Activated effector memory CD4-positive, alpha-beta T cell treated with anti-CD3 and anti-CD28 coated beads, Interleukin-2, amount 50 U/mL, for 16 hours (primary cell): ENCODE measurements around the gene SRD5A3.

Source experiments
- DNase-seq: peaks from one replicate; pipeline ENCODE4 v3.0.0-alpha.2; 2020

Gene SRD5A3

GRCh38 chr4:55378617-55379467, 32.8 kb downstream of the SRD5A3 start:
- DNase-seq: no peak

DNA sequence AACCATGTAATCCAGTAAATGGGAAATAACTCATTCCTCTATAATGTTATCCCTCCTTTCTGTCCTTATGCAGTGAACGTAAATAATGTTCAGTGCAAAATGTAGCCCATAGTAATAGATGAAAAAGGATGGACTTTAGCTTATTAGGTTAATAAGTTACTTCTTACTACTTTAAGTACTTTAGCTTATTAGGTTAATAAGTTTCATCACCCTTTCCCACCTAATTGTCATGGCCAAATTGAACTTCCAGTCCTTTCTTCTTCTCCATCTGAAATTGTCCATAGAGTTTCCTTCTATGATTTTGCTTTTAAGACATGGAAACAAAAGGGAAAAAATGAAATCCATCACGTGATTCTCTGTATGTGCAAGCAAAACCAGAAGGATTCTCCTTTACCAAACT, 34.5 kb downstream of the SRD5A3 start:
- DNase-seq: no peak

- no peak for DNase-seq
Observed at GRCh38 chr4:55381502-55381901, 35.5 kb downstream of the SRD5A3 start.

DNA sequence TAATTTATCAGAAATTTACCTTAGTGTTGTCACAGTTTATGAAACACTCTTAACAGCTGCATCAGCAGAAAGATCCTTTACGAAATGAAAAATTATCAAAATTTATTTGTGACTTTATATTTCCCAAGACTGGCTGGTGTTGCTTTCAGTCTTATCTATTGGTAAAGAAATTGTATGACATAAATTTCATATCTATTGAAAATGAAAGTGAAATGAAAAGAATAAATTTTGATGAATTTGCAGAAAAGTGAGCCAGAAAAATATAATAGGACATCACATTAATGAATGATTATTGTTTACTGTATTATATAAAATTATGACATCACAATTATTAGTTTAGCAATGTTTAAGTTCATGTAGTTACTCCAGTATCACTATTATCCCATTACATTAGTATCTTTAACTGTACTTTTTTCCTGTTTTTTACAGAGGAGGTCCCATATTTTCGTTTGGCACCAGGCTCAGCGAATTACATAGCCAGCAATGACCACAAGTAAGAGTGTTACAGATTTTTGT, 36.5 kb downstream of the SRD5A3 start:
- DNase-seq: no peak

- DNase-seq: no peak
Observed at GRCh38 chr4:55385201-55385649, 39.2 kb downstream of the SRD5A3 start.

DNA sequence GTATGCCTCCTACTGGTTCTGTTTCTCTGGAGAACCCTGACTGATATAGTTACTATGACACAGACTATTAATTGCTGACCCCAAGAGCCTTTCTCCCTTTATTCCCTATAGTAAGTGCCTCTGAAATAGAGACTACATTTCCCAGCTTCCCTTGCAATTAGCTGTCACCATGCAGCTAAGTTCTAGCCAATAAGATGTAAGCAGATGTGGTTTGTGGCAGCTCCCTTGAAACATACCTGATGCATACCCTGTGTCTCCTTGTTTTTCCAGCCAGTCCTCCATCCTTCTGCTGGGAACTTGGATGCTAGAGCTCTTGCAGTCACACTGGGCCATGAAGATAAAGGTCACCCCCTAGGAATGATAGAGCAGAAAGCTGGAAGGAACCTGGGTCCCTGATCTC, 40.0 kb downstream of the SRD5A3 start:
- no peak for DNase-seq

DNA sequence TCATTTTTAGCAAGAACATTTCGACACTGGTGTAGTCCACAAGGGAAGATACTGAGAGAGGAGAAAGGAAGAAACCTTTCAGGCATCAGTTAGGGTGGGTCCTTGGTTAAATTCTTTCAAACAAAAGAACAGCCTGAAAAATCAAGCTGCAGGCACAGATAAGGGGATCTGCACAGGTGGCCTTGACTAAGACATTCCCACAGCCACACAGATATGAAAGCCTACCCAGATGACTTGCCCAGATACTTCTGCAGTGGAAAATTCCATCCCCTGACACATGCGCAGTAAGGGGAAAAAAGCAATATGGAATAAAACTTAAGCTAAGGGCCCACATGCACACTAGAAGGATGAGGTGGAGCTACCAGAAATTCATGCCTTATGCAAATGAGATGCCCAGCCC, 40.8 kb downstream of the SRD5A3 start:
- DNase-seq: no peak

DNA sequence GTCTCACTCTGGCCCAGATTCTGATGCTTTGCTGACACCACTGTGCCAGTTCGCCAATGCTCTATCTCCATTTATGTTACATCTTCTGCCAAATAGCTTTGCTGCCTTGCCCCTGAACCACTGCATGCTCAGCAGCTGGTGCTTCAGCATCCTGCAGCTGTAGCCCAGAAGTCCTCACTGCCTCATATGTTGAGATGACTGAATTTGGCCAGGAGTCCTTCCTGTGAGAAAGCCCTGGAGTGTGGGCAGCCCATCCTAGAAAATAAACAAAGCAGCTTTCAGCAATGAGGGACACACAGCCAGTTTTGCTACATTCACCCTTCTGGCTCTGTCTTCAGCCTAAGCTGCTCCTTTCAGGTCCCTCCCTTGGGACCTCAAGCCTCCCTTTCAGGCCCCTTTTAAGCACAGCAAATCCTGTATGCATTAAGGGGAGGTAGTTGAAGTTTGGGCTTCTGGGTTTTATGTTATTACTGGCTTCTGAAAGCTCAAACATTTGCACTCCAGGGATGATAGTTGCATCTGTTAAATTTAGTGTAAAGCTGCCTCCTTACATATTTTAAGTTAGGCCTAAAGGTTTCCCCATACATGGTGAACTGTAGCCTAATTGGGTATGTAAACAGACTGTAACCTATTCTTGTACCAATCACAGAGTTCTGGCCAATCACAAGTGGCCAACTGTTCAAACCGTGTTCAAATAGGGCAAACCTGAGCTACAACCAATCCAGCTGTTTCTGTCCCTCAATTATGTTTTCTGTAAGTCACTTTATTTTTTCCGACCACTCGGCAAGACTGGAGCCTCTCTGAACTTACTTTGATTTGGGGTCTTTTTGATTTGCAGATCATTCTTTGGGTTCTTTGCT, 47.6 kb downstream of the SRD5A3 start:
- DNase-seq: no peak

DNA sequence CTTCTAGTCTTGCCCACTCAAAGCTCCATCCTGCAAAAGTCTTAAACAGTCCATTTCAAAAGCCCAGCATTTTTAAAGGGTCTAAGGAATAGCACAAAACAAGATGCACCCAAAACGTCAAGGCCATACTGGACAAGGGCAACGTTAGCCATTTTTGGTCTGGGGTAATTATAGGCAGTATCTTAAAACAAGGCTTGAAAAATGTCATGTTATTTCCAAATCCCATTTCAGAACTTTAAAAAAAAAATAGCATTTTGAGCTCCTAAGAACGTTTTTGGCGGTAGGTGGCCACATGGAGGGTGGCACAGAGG, 49.1 kb downstream of the SRD5A3 start:
- DNase-seq: no peak

DNA sequence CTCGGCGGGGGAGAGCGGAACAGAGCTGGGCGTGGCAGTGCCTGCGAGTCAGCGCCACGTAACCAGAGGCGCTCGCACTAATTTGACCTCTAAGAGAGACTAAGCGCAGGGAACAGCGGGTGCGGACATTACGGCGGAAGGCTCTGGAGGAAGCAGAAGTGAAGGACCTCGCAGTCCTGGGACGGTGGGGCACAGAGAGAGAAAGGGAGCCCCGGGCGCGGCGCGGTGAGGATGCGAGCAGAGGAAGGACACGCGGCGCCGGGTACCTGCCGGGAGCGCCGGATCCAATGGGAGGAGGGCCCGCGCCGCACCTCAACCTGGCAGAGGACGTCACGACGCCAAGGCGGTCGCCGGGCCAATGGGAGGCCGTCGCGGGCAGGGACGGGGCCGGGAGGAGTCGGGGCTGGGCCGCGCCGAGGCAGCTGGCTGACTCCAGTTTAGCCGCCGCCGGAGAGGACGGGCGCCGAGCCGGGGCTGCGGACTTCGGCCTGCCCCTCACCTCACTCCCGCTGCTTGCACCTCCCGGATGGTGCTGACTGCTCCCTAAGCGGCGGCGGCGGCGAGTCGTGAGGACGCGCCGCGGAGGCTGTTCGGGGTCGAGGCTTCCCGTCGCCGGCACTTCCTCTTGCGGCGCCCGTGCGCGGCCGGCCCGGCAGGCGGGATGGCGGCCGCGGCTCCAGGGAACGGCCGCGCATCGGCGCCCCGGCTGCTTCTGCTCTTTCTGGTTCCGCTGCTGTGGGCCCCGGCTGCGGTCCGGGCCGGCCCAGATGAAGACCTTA, 49.7 kb downstream of the SRD5A3 start, which contains the start of gene TMEM165:
Gene TMEM165 (plus strand): TSS at position 429 of the 779 bp plus-strand sequence. CDS start 233 bp downstream, at position 662.
- DNase-seq: peak; percentile 97

GRCh38 chr4:55396308-55397125, 50.5 kb downstream of the SRD5A3 start:
- DNase-seq: peak; percentile 78

DNA sequence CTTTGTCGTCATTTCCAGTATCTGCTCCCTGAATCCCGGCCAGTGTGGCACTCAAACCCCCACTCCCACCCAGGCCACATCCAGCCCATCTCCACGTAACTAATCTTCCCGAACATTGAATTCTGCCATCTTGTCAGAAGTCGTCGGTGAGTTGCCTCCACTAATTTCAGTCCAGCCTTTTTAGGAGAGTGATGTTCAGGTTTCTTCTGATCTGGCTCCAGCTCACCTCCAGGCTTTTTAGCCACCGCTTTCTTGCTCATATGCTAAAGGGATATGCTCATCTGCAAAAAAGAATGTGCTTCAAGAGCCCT, 51.0 kb downstream of the SRD5A3 start:
- DNase-seq: no peak

DNA sequence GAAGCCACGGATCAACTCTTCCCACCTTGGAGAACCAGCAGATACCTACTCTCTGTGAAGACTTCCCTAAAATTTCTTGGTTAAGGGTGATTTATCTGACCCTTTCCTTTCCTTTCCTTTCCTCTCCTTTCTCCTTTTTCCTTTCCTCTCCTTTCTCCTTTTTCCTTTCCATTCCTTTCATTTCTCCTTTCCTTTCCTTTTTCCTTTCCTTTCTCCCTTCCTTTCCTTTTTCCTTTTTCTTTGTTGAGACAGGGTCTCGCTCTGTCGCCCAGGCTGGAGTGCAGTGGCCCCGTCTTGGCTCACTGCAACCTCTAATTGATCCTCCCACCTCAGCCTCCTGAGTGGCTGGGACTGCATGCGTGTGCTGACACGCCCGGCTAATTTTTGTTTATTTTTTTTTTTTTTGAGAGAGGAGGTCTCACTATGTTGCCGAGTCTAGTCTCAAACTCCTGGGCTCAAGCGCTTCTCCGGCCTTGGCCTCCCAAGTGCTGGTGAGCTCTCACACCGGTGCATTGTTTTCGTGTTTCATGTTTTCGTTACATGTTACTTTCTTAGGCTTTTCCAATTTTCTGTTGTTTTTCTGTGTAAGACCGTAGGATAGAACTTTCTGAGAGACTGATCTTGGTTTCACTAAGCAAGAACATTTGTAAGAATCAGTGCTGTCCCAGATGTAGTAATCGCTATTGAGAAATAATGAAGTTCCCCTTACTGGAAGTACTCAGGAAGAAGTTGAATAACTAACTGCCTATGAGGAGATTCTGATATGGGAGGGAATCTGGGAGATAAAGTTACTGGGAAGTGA, 51.7 kb downstream of the SRD5A3 start:
- DNase-seq: no peak

DNA sequence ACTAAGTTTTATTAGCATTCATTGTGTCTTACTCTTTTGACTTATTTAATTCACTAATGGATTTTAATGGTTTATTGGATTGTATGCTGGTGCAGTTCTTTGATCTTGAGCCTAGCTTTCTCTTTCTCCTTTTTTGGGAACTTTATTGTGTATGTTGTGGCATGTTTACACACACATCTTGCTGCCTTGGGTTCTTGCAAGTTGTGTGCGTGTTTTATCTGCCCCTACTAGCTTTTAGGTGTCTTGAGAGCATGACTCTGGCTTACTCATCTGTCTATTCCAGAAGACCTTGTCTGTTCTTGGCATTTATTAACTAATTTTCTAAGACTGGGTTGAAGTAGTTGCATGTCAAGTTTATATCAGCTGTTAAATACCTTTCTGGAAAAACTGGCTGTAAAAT, 52.4 kb downstream of the SRD5A3 start:
- DNase-seq: no peak

- DNase-seq: no peak
Observed at GRCh38 chr4:55398966-55399365, 52.9 kb downstream of the SRD5A3 start.

DNA sequence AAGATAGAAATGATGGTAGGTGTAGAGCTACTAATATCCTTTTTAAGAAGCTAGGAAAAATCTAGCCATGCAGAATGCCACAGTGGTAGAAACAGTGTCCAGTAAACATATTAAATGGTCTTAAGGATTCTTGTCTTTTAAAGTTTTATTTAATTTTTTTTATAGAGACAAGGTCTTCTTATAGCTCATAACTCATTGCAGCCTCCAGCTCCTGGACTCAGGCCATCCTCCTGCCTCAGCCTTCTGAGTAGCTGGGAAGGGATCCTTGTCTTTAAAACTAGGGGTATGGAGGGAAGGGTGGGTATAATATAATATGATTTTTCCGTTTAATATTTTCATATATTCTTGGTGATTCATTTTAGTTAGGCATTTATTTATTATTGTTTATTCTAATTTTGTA, 53.5 kb downstream of the SRD5A3 start:
- DNase-seq: no peak

DNA sequence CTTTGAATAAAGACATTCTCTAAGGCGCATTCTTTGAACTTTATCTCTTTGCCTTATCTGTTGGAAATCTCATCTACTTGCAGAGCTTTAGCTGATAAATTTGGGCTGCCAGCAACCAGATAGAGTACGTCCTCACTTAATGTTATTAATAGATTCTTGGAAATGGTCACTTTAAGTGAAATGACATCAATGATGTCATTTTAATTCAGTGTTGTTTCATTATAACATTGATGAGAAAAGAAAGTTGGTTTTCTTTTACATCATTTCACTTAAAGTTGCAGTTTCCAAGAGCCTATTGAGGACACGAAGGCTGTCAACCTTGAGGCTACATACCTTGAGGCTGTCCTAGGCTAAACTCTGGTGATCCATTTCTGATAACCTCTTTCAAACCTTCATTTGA, 59.0 kb downstream of the SRD5A3 start:
- DNase-seq: no peak

DNA sequence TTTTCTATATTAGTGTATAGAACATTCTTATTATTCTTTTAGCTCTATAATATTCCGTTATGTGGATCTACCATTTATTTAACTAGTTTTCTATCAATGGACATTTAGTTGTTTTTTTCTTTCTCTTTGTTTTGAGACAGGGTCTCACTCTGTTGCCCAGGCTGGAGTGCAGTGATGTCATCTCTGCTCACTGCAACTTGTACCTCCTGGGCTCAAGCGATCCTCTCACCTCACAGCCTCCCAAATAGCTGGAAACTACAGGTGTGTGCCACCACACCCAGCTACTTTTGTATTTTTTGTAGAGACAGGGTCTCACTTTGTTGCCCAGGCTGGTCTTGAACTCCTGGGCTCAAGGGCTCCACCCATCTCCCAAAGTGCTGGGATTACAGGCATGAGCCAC, 60.5 kb downstream of the SRD5A3 start:
- no peak for DNase-seq

- DNase-seq: no peak
Observed at GRCh38 chr4:55407119-55407518, 61.1 kb downstream of the SRD5A3 start.

- no peak for DNase-seq
Observed at GRCh38 chr4:55407764-55408163, 61.7 kb downstream of the SRD5A3 start.

GRCh38 chr4:55409468-55410171, 63.6 kb downstream of the SRD5A3 start:
- DNase-seq: no peak
